HEK293 (cell line): ENCODE results near the gene MGST3.

Experiments
- CTCF ChIA-PET: fragments of 350-600 bp; formaldehyde crosslinking; extraction: SDS; loops from one replicate; lab custom pipeline; 2021; ENCODE audit warnings: antibody characterized with exemption; lab: Yijun Ruan, JAX
- POLR2A ChIA-PET: fragments of 300-600 bp; formaldehyde crosslinking; extraction: SDS; loops from one replicate; lab custom pipeline; 2020; ENCODE audit warnings: antibody characterized with exemption, inconsistent platforms; lab: Yijun Ruan, JAX
- H3K27ac ChIP-seq: fragments of 200-500 bp; sonication (Bioruptor generic); 2 replicates; pipeline ENCODE4 v1.5.1; 2014; ENCODE audit warnings: low read depth, low read length, control low read depth, inconsistent platforms; ENCODE audit errors: extremely low read depth
- H3K36me3 ChIP-seq, 2 experiments: fragments of 200-500 bp in 1 of 2; sonication (Bioruptor generic) in 1 of 2; 1 replicate in 1 of 2; 2 replicates in 1 of 2; pipeline ENCODE4 v1.5.1; 2014 to 2017; ENCODE audit warnings: inconsistent platforms in 2 of 2, low read length in 2 of 2; ENCODE audit not compliant: control insufficient read depth in 2 of 2, insufficient read depth in 1 of 2
- H3K4me1 ChIP-seq: fragments of 200-500 bp; sonication (Bioruptor generic); 2 replicates; pipeline ENCODE4 v1.5.1; 2014; ENCODE audit warnings: mild to moderate bottlenecking, low read length, inconsistent platforms; ENCODE audit not compliant: control insufficient read depth, insufficient read depth
- H3K4me3 ChIP-seq: 2 replicates; pipeline ENCODE4 v1.5.1; 2011; ENCODE audit warnings: low read depth, mild to moderate bottlenecking, control low read depth, low read length, moderate library complexity
- H3K9me3 ChIP-seq: fragments of 200-500 bp; sonication (Bioruptor generic); 2 replicates; pipeline ENCODE4 v1.5.1; 2014; ENCODE audit warnings: low read depth, low read length, inconsistent platforms; ENCODE audit not compliant: control insufficient read depth, insufficient read depth
- GLI4 ChIP-seq: fragments of 450-650 bp; formaldehyde crosslinking; IDR thresholded peaks from 2 replicates; pipeline ENCODE4 v1.5.1; 2016; ENCODE audit warnings: missing biosample characterization, missing genetic modification characterization
- GLIS1 ChIP-seq: fragments of 450-650 bp; formaldehyde crosslinking; IDR thresholded peaks from 2 replicates; pipeline ENCODE4 v1.5.1; 2016; ENCODE audit warnings: missing biosample characterization, missing genetic modification characterization
- KLF10 ChIP-seq: fragments of 450-650 bp; IDR thresholded peaks from 2 replicates; pipeline ENCODE4 v1.5.1; 2018; ENCODE audit warnings: missing biosample characterization, mild to moderate bottlenecking, missing genetic modification characterization
- TSHZ1 ChIP-seq: fragments of 450-650 bp; formaldehyde crosslinking; IDR thresholded peaks from 2 replicates; pipeline ENCODE4 v1.5.1; 2016; ENCODE audit warnings: missing biosample characterization, missing genetic modification characterization, borderline replicate concordance
- ZNF114 ChIP-seq: fragments of 450-650 bp; formaldehyde crosslinking; IDR thresholded peaks from 2 replicates; pipeline ENCODE4 v1.5.0; 2017; ENCODE audit warnings: missing biosample characterization, missing genetic modification characterization
- ZNF121 ChIP-seq: fragments of 450-650 bp; formaldehyde crosslinking; IDR thresholded peaks from 2 replicates; pipeline ENCODE4 v1.5.1; 2016; ENCODE audit warnings: missing biosample characterization, missing genetic modification characterization
- ZNF132 ChIP-seq: fragments of 450-650 bp; formaldehyde crosslinking; IDR thresholded peaks from 2 replicates; pipeline ENCODE4 v1.5.1; 2017; ENCODE audit warnings: missing biosample characterization, missing genetic modification characterization, borderline replicate concordance
- ZNF140 ChIP-seq: fragments of 450-650 bp; formaldehyde crosslinking; IDR thresholded peaks from 2 replicates; pipeline ENCODE4 v1.5.1; 2016; ENCODE audit warnings: missing biosample characterization, missing genetic modification characterization
- ZNF416 ChIP-seq: fragments of 450-650 bp; formaldehyde crosslinking; IDR thresholded peaks from 2 replicates; pipeline ENCODE4 v1.5.1; 2016; ENCODE audit warnings: missing biosample characterization, missing genetic modification characterization
- ZNF521 ChIP-seq: fragments of 450-650 bp; formaldehyde crosslinking; IDR thresholded peaks from 2 replicates; pipeline ENCODE4 v1.5.1; 2017; ENCODE audit warnings: missing biosample characterization, mild to moderate bottlenecking, missing genetic modification characterization
- ZNF561 ChIP-seq: fragments of 450-650 bp; IDR thresholded peaks from 2 replicates; pipeline ENCODE4 v1.5.1; 2018; ENCODE audit warnings: missing biosample characterization, missing genetic modification characterization, borderline replicate concordance
- ZNF654 ChIP-seq: fragments of 450-650 bp; formaldehyde crosslinking; IDR thresholded peaks from 2 replicates; pipeline ENCODE4 v1.5.1; 2016; ENCODE audit warnings: low read depth, missing biosample characterization, missing genetic modification characterization
- ZNF664 ChIP-seq: fragments of 450-650 bp; formaldehyde crosslinking; IDR thresholded peaks from 2 replicates; pipeline ENCODE4 v1.5.1; 2016; ENCODE audit warnings: missing biosample characterization, missing genetic modification characterization
- ZNF670 ChIP-seq: fragments of 450-650 bp; formaldehyde crosslinking; IDR thresholded peaks from 2 replicates; pipeline ENCODE4 v1.5.1; 2016; ENCODE audit warnings: missing biosample characterization, missing genetic modification characterization, low read depth
- ZNF76 ChIP-seq: fragments of 450-650 bp; formaldehyde crosslinking; IDR thresholded peaks from 2 replicates; pipeline ENCODE4; 2016; ENCODE audit warnings: low read depth, missing biosample characterization, missing genetic modification characterization, borderline replicate concordance
- ZNF792 ChIP-seq: fragments of 450-650 bp; formaldehyde crosslinking; IDR thresholded peaks from 2 replicates; pipeline ENCODE4 v1.5.1; 2016; ENCODE audit warnings: missing biosample characterization, missing genetic modification characterization
- TF ChIP-seq, protein P1 (sequence below): fragments of 450-650 bp; formaldehyde crosslinking; IDR thresholded peaks from 2 replicates; pipeline ENCODE4 v1.5.1; 2017; ENCODE audit warnings: missing biosample characterization, missing genetic modification characterization

The MGST3 gene

GRCh38 chr1:165668184-165668583 is 37.1 kb downstream of the MGST3 start:
- Histone ChIP-seq H3K9me3 (no peaks in the 10 kb centered on the region), H3K27ac (no peak overlapping the region), H3K4me1 (no peaks in the 10 kb centered on the region), H3K36me3 (peaks cover 25 to 88% of the 10 kb centered on the region in 2 experiments), H3K4me3 (no peak overlapping the region)
- ChIA-PET CTCF (interaction anchor here (1.1 to 1.6 kb wide), 3 partner anchors 17 to 275 kb away, joined by 3 to 9 read pairs (median 3); no protein-coding TSS in a partner anchor), POLR2A (no interaction called here)
- no peak for TF ChIP-seq ZNF654 (tag by site-specific recombination)
- TF ChIP-seq GLIS1 (tag by site-specific recombination) = no peak
- no peak for TF ChIP-seq ZNF664 (tag by site-specific recombination)
- no peak for TF ChIP-seq ZNF521

DNA sequence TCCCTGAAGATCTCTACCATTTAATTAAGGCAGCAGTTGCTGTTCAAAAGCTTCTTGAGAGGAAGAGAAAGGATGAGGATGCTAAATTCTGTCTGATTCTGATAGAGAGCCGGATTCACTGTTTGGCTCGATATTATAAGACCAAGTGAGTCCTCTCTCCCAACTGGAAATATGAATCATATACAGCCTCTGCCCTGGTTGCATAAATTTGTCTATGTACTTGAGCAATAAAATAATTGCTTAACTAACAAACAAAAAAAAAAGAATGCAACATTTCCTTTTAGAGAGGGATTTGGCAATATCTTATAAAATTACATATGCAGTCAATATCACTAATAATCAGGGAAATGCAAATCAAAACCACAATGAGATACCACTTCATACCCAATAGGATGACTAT is 40.5 kb downstream of the MGST3 start:
- H3K9me3 ChIP-seq = no peaks in the 10 kb centered on the region
- ChIA-PET CTCF (no interaction called here), POLR2A (no interaction called here)
- H3K27ac ChIP-seq = no peak overlapping the region
- TF ChIP-seq ZNF561 (tag by site-specific recombination) (no peak), ZNF121 (no peak), KLF10 (tag by site-specific recombination) (no peak), ZNF670 (no peak), ZNF114 (tag by site-specific recombination) (no peak), ZNF792 (tag by site-specific recombination) (no peak), ZNF76 (tag by site-specific recombination) (no peak), ZNF140 (no peak), ZNF132 (tag by site-specific recombination) (no peak), TSHZ1 (tag by site-specific recombination) (no peak)
- TF ChIP-seq, protein P1, sequence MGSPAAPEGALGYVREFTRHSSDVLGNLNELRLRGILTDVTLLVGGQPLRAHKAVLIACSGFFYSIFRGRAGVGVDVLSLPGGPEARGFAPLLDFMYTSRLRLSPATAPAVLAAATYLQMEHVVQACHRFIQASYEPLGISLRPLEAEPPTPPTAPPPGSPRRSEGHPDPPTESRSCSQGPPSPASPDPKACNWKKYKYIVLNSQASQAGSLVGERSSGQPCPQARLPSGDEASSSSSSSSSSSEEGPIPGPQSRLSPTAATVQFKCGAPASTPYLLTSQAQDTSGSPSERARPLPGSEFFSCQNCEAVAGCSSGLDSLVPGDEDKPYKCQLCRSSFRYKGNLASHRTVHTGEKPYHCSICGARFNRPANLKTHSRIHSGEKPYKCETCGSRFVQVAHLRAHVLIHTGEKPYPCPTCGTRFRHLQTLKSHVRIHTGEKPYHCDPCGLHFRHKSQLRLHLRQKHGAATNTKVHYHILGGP (tag by site-specific recombination) = no peak
- peaks cover 33 to 76% of the 10 kb centered on the region in 2 experiments for H3K36me3 ChIP-seq
- no peaks in the 10 kb centered on the region for H3K4me1 ChIP-seq
- H3K4me3 ChIP-seq = no peak overlapping the region

DNA sequence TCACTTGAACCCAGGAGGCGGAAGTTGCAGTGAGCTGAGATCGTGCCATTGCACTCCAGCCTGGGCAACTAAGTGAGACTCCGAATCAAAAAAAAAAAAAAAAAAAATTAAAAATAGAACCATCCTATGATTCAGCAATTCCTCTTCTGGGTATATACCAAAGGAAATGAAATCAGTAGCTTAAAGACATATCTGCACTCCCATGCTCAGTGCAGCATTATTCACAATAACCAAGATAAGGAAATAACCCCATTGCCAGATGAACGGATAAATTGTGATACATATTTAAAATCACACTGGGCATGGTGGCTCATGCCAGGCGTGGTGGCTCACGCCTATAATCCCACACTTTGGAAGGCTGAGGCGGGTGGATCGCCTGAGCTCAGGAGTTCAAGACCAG is 43.6 kb downstream of the MGST3 start:
- no peak for TF ChIP-seq GLI4 (tag by site-specific recombination)
- no peak for TF ChIP-seq ZNF416 (tag by site-specific recombination)
- no peak for TF ChIP-seq ZNF521
- ChIA-PET CTCF (no interaction called here), POLR2A (no interaction called here)
- Histone ChIP-seq H3K36me3 (peaks cover 36 to 70% of the 10 kb centered on the region in 2 experiments), H3K4me3 (no peak overlapping the region), H3K4me1 (no peaks in the 10 kb centered on the region), H3K27ac (no peak overlapping the region), H3K9me3 (no peaks in the 10 kb centered on the region)
